SK-N-SH (cell line): ENCODE data around the gene EGF.

Experiments used
- CHD2 ChIP-seq: fragments of 150-350 bp; IDR thresholded peaks from 2 replicates; pipeline ENCODE4 v1.6.1; 2018; ENCODE audit warnings: low read length; ENCODE audit not compliant: partially characterized antibody
- GATA2 ChIP-seq: sonication (generic); formaldehyde crosslinking; IDR thresholded peaks from 2 replicates; pipeline ENCODE4 v1.5.0; 2020; ENCODE audit warnings: mild to moderate bottlenecking, missing genetic modification reagents
- MAX ChIP-seq: IDR thresholded peaks from 2 replicates; pipeline ENCODE4 v1.4.0; 2012; ENCODE audit warnings: low read depth
- TF ChIP-seq, protein P1 (sequence below): fragments of 200-600 bp; sonication (generic); IDR thresholded peaks from 2 replicates; pipeline ENCODE4 v1.6.1; 2017; ENCODE audit warnings: antibody characterized with exemption, mild to moderate bottlenecking, moderate library complexity
- TF ChIP-seq, protein P2 (sequence below): IDR thresholded peaks from 2 replicates; pipeline ENCODE4 v1.6.1; 2012; ENCODE audit warnings: mild to moderate bottlenecking, low read depth, low read length, moderate library complexity

DNA sequence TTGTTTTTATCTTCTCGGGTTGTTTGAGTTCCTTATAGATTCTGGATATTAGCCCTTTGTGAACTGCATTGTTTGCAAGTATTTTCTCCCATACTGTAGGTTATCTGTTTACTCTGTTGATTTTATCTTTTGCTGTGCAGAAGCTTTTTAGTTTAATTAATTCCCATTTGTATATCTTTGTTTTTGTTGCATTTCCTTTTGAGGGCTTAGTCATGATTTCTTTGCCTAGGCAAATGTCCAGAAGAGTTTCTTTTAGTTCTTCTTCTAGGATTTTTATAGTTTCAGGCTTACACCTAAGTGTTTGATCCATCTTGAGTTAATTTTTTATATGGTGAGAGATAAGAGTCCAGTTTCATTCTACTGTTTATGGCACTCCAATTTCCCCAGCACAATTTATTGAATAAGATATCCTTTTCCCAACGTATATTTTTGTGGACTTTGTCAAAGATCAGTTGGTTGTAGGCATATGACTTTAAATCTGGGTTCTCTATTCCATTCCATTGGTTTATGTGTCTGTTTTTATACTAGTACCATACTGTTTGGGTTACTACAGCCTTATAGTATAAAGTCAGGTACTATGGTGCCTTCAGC is 54.3 kb downstream of the EGF start:
- TF ChIP-seq MAX, result no peak
- no peak for TF ChIP-seq GATA2 (CRISPR knock-in tag)
- TF ChIP-seq, protein P1, sequence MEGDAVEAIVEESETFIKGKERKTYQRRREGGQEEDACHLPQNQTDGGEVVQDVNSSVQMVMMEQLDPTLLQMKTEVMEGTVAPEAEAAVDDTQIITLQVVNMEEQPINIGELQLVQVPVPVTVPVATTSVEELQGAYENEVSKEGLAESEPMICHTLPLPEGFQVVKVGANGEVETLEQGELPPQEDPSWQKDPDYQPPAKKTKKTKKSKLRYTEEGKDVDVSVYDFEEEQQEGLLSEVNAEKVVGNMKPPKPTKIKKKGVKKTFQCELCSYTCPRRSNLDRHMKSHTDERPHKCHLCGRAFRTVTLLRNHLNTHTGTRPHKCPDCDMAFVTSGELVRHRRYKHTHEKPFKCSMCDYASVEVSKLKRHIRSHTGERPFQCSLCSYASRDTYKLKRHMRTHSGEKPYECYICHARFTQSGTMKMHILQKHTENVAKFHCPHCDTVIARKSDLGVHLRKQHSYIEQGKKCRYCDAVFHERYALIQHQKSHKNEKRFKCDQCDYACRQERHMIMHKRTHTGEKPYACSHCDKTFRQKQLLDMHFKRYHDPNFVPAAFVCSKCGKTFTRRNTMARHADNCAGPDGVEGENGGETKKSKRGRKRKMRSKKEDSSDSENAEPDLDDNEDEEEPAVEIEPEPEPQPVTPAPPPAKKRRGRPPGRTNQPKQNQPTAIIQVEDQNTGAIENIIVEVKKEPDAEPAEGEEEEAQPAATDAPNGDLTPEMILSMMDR, result no peak
- TF ChIP-seq, protein P2, sequence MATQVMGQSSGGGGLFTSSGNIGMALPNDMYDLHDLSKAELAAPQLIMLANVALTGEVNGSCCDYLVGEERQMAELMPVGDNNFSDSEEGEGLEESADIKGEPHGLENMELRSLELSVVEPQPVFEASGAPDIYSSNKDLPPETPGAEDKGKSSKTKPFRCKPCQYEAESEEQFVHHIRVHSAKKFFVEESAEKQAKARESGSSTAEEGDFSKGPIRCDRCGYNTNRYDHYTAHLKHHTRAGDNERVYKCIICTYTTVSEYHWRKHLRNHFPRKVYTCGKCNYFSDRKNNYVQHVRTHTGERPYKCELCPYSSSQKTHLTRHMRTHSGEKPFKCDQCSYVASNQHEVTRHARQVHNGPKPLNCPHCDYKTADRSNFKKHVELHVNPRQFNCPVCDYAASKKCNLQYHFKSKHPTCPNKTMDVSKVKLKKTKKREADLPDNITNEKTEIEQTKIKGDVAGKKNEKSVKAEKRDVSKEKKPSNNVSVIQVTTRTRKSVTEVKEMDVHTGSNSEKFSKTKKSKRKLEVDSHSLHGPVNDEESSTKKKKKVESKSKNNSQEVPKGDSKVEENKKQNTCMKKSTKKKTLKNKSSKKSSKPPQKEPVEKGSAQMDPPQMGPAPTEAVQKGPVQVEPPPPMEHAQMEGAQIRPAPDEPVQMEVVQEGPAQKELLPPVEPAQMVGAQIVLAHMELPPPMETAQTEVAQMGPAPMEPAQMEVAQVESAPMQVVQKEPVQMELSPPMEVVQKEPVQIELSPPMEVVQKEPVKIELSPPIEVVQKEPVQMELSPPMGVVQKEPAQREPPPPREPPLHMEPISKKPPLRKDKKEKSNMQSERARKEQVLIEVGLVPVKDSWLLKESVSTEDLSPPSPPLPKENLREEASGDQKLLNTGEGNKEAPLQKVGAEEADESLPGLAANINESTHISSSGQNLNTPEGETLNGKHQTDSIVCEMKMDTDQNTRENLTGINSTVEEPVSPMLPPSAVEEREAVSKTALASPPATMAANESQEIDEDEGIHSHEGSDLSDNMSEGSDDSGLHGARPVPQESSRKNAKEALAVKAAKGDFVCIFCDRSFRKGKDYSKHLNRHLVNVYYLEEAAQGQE, result no peak
- no peak for TF ChIP-seq CHD2
